Lung (tissue), 12 donors: ENCODE data around the gene ZNF708. TPM values are rescaled to one million over a fixed set of nuclear protein-coding genes. Genes with fewer than 3 reads are reported as not detected.
A peak's percentile ranks its signal among the peaks of the same experiment; 100 is the strongest.

Experiments used
- ATAC-seq: fragments of 200-7000 bp; cut with Tn5 transposase; one replicate; pipeline ENCODE4 v1.9.1; 2020; ENCODE audit warnings: moderate number of reproducible peaks; ENCODE audit not compliant: insufficient read depth, low FRiP score
- DNase-seq, 3 donors: peaks; one replicate each; pipeline ENCODE4 v3.0.0-alpha.2; 2013 to 2017
- H3K27ac ChIP-seq, 2 donors: one replicate each; pipeline ENCODE4 v1.5.1; 2013; ENCODE audit warnings: mild to moderate bottlenecking in 2 of 2, moderate library complexity in 2 of 2, control low read depth in 1 of 2, inconsistent platforms in 1 of 2, low read depth in 1 of 2, low read length in 1 of 2
- H3K27me3 ChIP-seq, 3 donors: one replicate each; pipeline ENCODE4 v1.5.1; 2013; ENCODE audit warnings: low read length in 2 of 3; ENCODE audit not compliant: control insufficient read depth in 3 of 3, insufficient read depth in 3 of 3
- H3K36me3 ChIP-seq, 4 donors: one replicate each; pipeline ENCODE4 v1.5.1; 2013; ENCODE audit warnings: low read length in 4 of 4, mild to moderate bottlenecking in 1 of 4, moderate library complexity in 1 of 4; ENCODE audit not compliant: control insufficient read depth in 4 of 4, insufficient read depth in 4 of 4
- H3K4me1 ChIP-seq, 5 donors: one replicate each; pipeline ENCODE4 v1.5.1; 2013; ENCODE audit warnings: low read length in 5 of 5, mild to moderate bottlenecking in 2 of 5, moderate library complexity in 1 of 5; ENCODE audit not compliant: control insufficient read depth in 5 of 5, insufficient read depth in 5 of 5
- H3K4me3 ChIP-seq: one replicate; pipeline ENCODE4 v1.5.1; 2013; ENCODE audit warnings: mild to moderate bottlenecking, control low read depth, moderate library complexity
- H3K9ac ChIP-seq, 2 donors: one replicate each; pipeline ENCODE4 v1.5.1; 2013; ENCODE audit warnings: low read length in 2 of 2, control low read depth in 1 of 2; ENCODE audit not compliant: insufficient read depth in 1 of 2
- H3K9me3 ChIP-seq, 4 donors: one replicate each; pipeline ENCODE4 v1.5.1; 2013; ENCODE audit warnings: low read length in 3 of 4, mild to moderate bottlenecking in 1 of 4, moderate library complexity in 1 of 4; ENCODE audit not compliant: control insufficient read depth in 4 of 4, insufficient read depth in 3 of 4
- WGBS, 2 donors: extraction: QIAGEN DNeasy Blood & Tissue Kit; methylation state at CpG; one replicate each; pipeline ENCODE4 v1.1.7; 2013; 5-methylcytosine and 5-hydroxymethylcytosine counted together
- polyA plus RNA-seq, 2 donors: library from polyadenylated mRNA; stranded (reverse); fragments of 200-250 nt; gene quantifications; one replicate each; pipeline ENCODE4 v1.2.1, GENCODE V29; 2013
- total RNA-seq, 2 donors: library from RNA; depleted of rRNA in 1 of 2; stranded (reverse); fragments of >200 nt in 1 of 2; gene quantifications; one replicate each; pipeline ENCODE4 v1.2.1, GENCODE V29; 2014 to 2021
- TF ChIP-seq, protein P1 (sequence below): IDR thresholded peaks from 2 replicates; pipeline ENCODE4 v1.5.1; 2012; ENCODE audit warnings: mild to moderate bottlenecking; ENCODE audit errors: control extremely low read depth, extremely low read depth
- donor health status: control.
- donor health status: control.
- donor health status: Bipolar disorder and iron deficiency.
- donor health status: healthy.
- donor health status: DM: yes; HTN: yes; CAD: no.

The ZNF708 gene
- total and polyA plus RNA-seq, 4 donors = 2.6 to 34.0 (median 9.0) TPM

DNA sequence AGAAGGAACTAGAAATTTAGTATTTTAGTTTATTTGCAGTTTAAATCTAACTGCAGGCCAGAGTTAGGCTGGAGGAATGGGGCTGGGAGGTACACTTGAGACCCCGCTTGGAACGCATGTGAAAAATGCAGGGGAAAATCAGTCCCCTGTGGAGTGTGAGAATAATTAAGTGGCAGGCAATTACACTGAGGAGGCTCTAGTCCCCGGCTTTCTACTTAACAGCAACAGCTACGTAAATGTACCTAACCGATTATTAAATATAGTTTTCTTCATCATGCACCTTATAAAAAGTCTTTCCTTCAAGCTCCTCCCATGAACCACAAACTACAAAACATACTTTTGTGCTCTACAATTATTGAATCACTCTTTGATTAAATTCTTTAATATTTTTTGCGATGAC is 804 bp downstream of the ZNF708 start:
- ATAC-seq (no peak), DNase-seq (peak in 1 of 3 donors; percentile 50)
- H3K9ac ChIP-seq = peak overlapping the region; percentile 95 to 96
- TF ChIP-seq, protein P1, sequence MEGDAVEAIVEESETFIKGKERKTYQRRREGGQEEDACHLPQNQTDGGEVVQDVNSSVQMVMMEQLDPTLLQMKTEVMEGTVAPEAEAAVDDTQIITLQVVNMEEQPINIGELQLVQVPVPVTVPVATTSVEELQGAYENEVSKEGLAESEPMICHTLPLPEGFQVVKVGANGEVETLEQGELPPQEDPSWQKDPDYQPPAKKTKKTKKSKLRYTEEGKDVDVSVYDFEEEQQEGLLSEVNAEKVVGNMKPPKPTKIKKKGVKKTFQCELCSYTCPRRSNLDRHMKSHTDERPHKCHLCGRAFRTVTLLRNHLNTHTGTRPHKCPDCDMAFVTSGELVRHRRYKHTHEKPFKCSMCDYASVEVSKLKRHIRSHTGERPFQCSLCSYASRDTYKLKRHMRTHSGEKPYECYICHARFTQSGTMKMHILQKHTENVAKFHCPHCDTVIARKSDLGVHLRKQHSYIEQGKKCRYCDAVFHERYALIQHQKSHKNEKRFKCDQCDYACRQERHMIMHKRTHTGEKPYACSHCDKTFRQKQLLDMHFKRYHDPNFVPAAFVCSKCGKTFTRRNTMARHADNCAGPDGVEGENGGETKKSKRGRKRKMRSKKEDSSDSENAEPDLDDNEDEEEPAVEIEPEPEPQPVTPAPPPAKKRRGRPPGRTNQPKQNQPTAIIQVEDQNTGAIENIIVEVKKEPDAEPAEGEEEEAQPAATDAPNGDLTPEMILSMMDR = no peak
- H3K4me3 ChIP-seq = peak overlapping the region; percentile 90
- no peaks in the 10 kb centered on the region for H3K9me3 ChIP-seq
- H3K27me3 ChIP-seq = no peaks in the 10 kb centered on the region
- H3K27ac ChIP-seq = peak overlapping the region; percentile 86 to 100
- H3K36me3 ChIP-seq = peaks cover 1 to 7% (median 5%) of the 10 kb centered on the region in 4 donors
- peaks cover 0 to 10% (median 1%) of the 10 kb centered on the region in 5 donors for H3K4me1 ChIP-seq
- 5 to 19% methylated on average over 6 of the region's 6 CpGs for WGBS, 2 donors

DNA sequence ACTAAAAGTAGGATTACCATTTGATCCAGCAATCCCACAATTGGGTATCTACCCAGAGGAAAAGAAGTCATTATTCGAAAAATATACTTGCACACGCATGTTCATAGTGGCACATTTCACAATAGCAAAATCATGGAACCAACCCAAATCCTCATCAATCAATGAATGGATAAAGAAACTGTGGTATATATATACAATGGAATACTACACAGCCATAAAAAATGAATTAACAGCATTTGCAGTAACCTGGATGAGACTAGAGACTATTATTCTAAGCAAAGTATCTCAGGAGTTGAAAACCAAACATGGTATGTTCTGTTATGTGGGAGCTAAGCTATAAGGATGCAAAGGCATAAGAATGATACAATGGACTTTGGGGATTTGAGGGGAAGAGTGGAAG is 3.0 kb downstream of the ZNF708 start:
- ATAC-seq (no peak), DNase-seq (no peak)
- peaks cover 1 to 7% (median 5%) of the 10 kb centered on the region in 4 donors for H3K36me3 ChIP-seq
- no peak overlapping the region for H3K9ac ChIP-seq
- H3K27ac ChIP-seq = no peak overlapping the region
- 96 to 98% methylated on average over 2 of the region's 2 CpGs for WGBS, 2 donors
- peaks cover 0 to 10% (median 4%) of the 10 kb centered on the region in 5 donors for H3K4me1 ChIP-seq
- H3K9me3 ChIP-seq = no peaks in the 10 kb centered on the region
- no peak overlapping the region for H3K4me3 ChIP-seq
- no peaks in the 10 kb centered on the region for H3K27me3 ChIP-seq
- TF ChIP-seq, protein P1 = no peak

DNA sequence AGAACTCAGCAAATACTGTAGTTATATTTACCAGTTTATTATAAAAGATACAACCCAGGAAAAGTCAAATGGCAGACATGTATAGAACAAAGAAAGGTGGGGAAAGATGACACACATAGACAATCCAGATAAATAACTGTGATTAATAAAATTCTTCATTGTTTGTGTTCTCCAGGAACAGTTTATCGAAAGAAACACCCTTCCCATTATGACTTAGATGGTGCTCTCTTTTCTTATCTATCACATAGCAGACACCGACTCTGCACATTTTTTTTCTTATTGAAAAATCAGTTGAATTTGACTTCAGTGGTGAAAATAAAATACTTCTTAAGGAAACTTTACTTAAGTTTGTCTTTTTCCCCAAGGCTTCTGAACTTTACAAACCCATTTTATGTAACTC is 6.2 kb downstream of the ZNF708 start:
- no peak for DNase-seq

More for the DNA sequence above, 6.2 kb downstream of the ZNF708 start:
- Histone ChIP-seq H3K4me1 (peaks cover 0 to 9% (median 4%) of the 10 kb centered on the region in 5 donors), H3K4me3 (no peak overlapping the region), H3K9ac (no peak overlapping the region), H3K27ac (no peak overlapping the region), H3K27me3 (no peaks in the 10 kb centered on the region), H3K9me3 (peaks cover 0 to 2% (median 0%) of the 10 kb centered on the region in 4 donors), H3K36me3 (peaks cover 3 to 7% (median 5%) of the 10 kb centered on the region in 4 donors)
- no peak for ATAC-seq
- WGBS, 2 donors = 67 to 90% methylated on average over 2 of the region's 2 CpGs
- TF ChIP-seq, protein P1 = no peak
